Prostate gland (tissue), 2 donors: Measurements from ENCODE around the gene C2orf74. TPM values are rescaled to one million over a fixed set of nuclear protein-coding genes. Genes with fewer than 3 reads are reported as not detected.

Source experiments
- DNase-seq: peaks from one replicate; pipeline ENCODE4 v3.0.0-alpha.2; 2019; ENCODE audit warnings: low spot score
- H3K27ac ChIP-seq, 2 donors: fragments of 200-600 bp; sonication (generic); 2 replicates each; pipeline ENCODE4 v1.5.1; 2017 to 2019
- H3K27me3 ChIP-seq: fragments of 200-600 bp; sonication (generic); replicated peaks from 2 replicates; pipeline ENCODE4 v1.5.1; 2019; ENCODE audit not compliant: insufficient read depth
- H3K36me3 ChIP-seq, 2 donors: fragments of 200-600 bp; sonication (generic); 1 replicate in 1 of 2; 2 replicates in 1 of 2; pipeline versions ENCODE4 v1.5.1 to v1.8.1; 2017 to 2019
- H3K4me1 ChIP-seq: fragments of 200-600 bp; sonication (generic); replicated peaks from 2 replicates; pipeline ENCODE4 v1.5.1; 2019
- H3K4me3 ChIP-seq, 2 donors: fragments of 200-600 bp; sonication (generic); 2 replicates each; pipeline ENCODE4 v1.5.1; 2017 to 2019
- H3K9me3 ChIP-seq: fragments of 200-600 bp; sonication (generic); 2 replicates; pipeline ENCODE4 v1.5.1; 2017
- POLR2A ChIP-seq: fragments of 450-650 bp; IDR thresholded peaks from one replicate; pipeline ENCODE4 v1.6.1; 2016; ENCODE audit warnings: antibody characterized with exemption, mild to moderate bottlenecking
- POLR2AphosphoS5 ChIP-seq: sonication (generic); formaldehyde crosslinking; IDR thresholded peaks from one replicate; pipeline ENCODE4 v1.6.1; 2017; ENCODE audit warnings: antibody characterized with exemption
- WGBS: methylation state at CpG from one replicate; pipeline ENCODE4 v1.1.5; 2018; 5-methylcytosine and 5-hydroxymethylcytosine counted together
- intact Hi-C: fragments of 100-400 bp; cut with DNase I; formaldehyde crosslinking; loops from one replicate; pipeline ENCODE4 v1.14.2; 2022
- total RNA-seq, 2 donors: library from RNA; depleted of rRNA; stranded (reverse); fragments of >200 nt; gene quantifications; one replicate each; pipeline ENCODE4 v1.1.0, GENCODE V29; 2016
- TF ChIP-seq, protein P1 (sequence below), 4 experiments: fragments of 200-600 bp in 2 of 4; fragments of 450-650 bp in 2 of 4; sonication (generic) in 2 of 4; IDR thresholded peaks; 1 replicate in 3 of 4; 2 replicates in 1 of 4; pipeline ENCODE4 v1.5.1; 2016 to 2019; ENCODE audit warnings: antibody characterized with exemption in 4 of 4, mild to moderate bottlenecking in 2 of 4, moderate library complexity in 2 of 4

C2orf74 gene
- total RNA-seq, 2 donors from 2014 or later, result 12.0 to 22.1 TPM

DNA sequence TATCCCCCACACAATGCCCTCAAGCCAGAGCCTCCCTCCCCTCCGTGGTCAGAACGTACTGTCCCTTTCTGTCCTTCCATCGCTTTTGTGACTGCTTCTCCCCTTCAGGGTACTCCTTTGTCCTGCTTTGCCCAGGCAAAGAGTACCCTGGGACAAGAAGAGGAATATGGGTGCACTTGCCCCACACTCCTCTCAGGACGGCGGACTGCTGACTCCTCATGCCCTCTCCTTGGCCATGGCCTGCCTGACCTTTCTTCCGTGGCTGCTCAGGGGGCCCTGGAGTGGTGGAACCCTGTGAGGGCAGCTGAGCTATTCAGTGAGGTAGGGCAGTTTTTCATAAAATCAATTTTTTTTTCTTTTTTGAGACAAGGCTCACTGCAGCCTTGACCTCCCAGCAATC, 18.7 kb downstream of the C2orf74 start:
- TF ChIP-seq, protein P1, sequence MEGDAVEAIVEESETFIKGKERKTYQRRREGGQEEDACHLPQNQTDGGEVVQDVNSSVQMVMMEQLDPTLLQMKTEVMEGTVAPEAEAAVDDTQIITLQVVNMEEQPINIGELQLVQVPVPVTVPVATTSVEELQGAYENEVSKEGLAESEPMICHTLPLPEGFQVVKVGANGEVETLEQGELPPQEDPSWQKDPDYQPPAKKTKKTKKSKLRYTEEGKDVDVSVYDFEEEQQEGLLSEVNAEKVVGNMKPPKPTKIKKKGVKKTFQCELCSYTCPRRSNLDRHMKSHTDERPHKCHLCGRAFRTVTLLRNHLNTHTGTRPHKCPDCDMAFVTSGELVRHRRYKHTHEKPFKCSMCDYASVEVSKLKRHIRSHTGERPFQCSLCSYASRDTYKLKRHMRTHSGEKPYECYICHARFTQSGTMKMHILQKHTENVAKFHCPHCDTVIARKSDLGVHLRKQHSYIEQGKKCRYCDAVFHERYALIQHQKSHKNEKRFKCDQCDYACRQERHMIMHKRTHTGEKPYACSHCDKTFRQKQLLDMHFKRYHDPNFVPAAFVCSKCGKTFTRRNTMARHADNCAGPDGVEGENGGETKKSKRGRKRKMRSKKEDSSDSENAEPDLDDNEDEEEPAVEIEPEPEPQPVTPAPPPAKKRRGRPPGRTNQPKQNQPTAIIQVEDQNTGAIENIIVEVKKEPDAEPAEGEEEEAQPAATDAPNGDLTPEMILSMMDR (IDR thresholded peaks at IDR 0.05), result no peak
- TF ChIP-seq POLR2AphosphoS5 (no peak), POLR2A (no peak)
- peaks cover 7 to 16% of the 10 kb centered on the region in 2 donors for H3K36me3 ChIP-seq
- WGBS, result 68% methylated on average over 6 of the region's 6 CpGs
- peak overlapping the region; percentile 52 to 64 for H3K27ac ChIP-seq
- H3K9me3 ChIP-seq, result no peaks in the 10 kb centered on the region
- peaks cover 11% of the 10 kb centered on the region for H3K4me1 ChIP-seq
- H3K27me3 ChIP-seq, result no peaks in the 10 kb centered on the region
- intact Hi-C loops, result no loop called here
- H3K4me3 ChIP-seq, result no peak overlapping the region
- no peak for DNase-seq

DNA sequence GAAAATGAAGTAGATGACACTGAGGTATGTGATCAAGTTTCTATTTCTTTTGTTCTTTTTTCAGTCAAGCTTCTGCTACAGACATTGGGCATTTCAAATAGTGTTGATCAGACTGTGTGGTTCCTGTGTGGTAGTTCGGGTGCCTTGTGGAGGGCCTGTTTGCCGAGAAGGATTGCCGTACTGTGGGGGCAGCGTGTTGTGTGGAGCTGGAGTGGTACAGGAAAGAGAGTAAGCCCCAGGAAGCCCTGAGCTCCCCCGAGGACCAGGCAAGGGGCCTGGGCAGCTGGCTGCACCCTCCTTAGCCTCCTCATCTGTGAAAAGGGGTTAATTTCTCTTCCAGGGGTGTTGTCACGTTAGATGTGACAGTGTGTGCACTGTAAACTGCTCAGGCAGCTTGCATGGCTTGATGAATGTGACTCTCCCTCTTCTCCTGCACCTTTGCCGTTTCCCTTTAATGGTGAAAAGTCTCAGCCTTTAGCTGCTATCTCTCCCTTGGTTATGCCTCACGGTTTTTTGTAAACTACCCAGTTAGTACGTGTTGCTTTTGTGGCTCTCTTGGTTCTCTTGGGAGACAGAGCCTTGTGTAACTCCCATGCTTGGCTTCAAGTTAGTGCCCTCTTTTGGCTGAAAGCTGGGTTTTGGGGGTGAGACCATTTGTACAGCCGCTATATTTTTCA, 19.5 kb downstream of the C2orf74 start:
- Histone ChIP-seq H3K4me3 (no peak overlapping the region), H3K27me3 (no peaks in the 10 kb centered on the region), H3K27ac (peak overlapping the region; percentile 25 to 64), H3K4me1 (peaks cover 11% of the 10 kb centered on the region), H3K36me3 (peaks cover 7 to 16% of the 10 kb centered on the region in 2 donors), H3K9me3 (no peaks in the 10 kb centered on the region)
- intact Hi-C loops, result no loop called here
- 57% methylated on average over 10 of the region's 10 CpGs for WGBS
- TF ChIP-seq, protein P1 (IDR thresholded peaks at IDR 0.05), result no peak
- TF ChIP-seq POLR2A (no peak), POLR2AphosphoS5 (no peak)
- DNase-seq, result no peak

GRCh38 chr2:61182059-61182383, 20.0 kb downstream of the C2orf74 start:
- TF ChIP-seq POLR2AphosphoS5 (no peak), POLR2A (no peak)
- TF ChIP-seq, protein P1 (IDR thresholded peaks at IDR 0.05), result no peak
- Histone ChIP-seq H3K4me3 (no peak overlapping the region), H3K36me3 (peaks cover 7 to 16% of the 10 kb centered on the region in 2 donors), H3K27me3 (no peaks in the 10 kb centered on the region), H3K4me1 (peaks cover 11% of the 10 kb centered on the region), H3K9me3 (no peaks in the 10 kb centered on the region), H3K27ac (peak overlapping the region; percentile 25 to 64)
- WGBS, result 69% methylated on average over 6 of the region's 6 CpGs
- intact Hi-C loops, result no loop called here
- no peak for DNase-seq

- Histone ChIP-seq H3K9me3 (no peaks in the 10 kb centered on the region), H3K27me3 (no peaks in the 10 kb centered on the region), H3K27ac (no peak overlapping the region), H3K4me1 (peaks cover 11% of the 10 kb centered on the region), H3K36me3 (peaks cover 7 to 16% of the 10 kb centered on the region in 2 donors), H3K4me3 (no peak overlapping the region)
- no peak for DNase-seq
- TF ChIP-seq, protein P1 (IDR thresholded peaks at IDR 0.05), result no peak
- TF ChIP-seq POLR2A, result no peak
- no peak for TF ChIP-seq POLR2AphosphoS5
- 95% methylated on average over 3 of the region's 3 CpGs for WGBS
- intact Hi-C loops, result no loop called here
Observed at GRCh38 chr2:61183795-61184194, 21.8 kb downstream of the C2orf74 start.

GRCh38 chr2:61184263-61184662, 22.3 kb downstream of the C2orf74 start:
- Histone ChIP-seq H3K9me3 (no peaks in the 10 kb centered on the region), H3K4me1 (peaks cover 11% of the 10 kb centered on the region), H3K4me3 (no peak overlapping the region), H3K36me3 (peaks cover 7 to 16% of the 10 kb centered on the region in 2 donors), H3K27ac (no peak overlapping the region), H3K27me3 (no peaks in the 10 kb centered on the region)
- 88% methylated on average over 3 of the region's 3 CpGs for WGBS
- no peak for DNase-seq
- intact Hi-C loops, result no loop called here
- TF ChIP-seq POLR2AphosphoS5 (no peak), POLR2A (no peak)
- TF ChIP-seq, protein P1 (IDR thresholded peaks at IDR 0.05), result no peak
